Measurements from ENCODE around the gene TRIP10.

TRIP10 gene

GRCh38 chr19:6750062-6750461 is 10.6 kb downstream of the TRIP10 start:
- ChIA-PET CTCF (no interaction called here), POLR2A (no interaction called here)
- TF ChIP-seq FOXM1 (IDR thresholded peaks at IDR 0.05; ENCODE audit: borderline replicate concordance) (no peak), NFRKB (IDR thresholded peaks at IDR 0.05) (no peak), ARNT (IDR thresholded peaks at IDR 0.05) (no peak)
- DNase-seq (ENCODE audit: extremely low spot score) = no peak

GRCh38 chr19:6751189-6751588 is 11.7 kb downstream of the TRIP10 start:
- ChIA-PET POLR2A (no interaction called here), CTCF (no interaction called here)
- TF ChIP-seq FOXK2 (IDR thresholded peaks at IDR 0.05) (no peak), TARDBP (IDR thresholded peaks at IDR 0.05) (no peak), PKNOX1 (IDR thresholded peaks at IDR 0.05) (no peak), FOXA1 (IDR thresholded peaks at IDR 0.05) (no peak), HDGF (IDR thresholded peaks at IDR 0.05; ENCODE audit: borderline replicate concordance) (no peak), SUZ12 (IDR thresholded peaks at IDR 0.05) (no peak), ZNF384 (IDR thresholded peaks at IDR 0.05) (no peak), LEF1 (IDR thresholded peaks at IDR 0.05; ENCODE audit: borderline replicate concordance) (no peak), ARNT (IDR thresholded peaks at IDR 0.05) (no peak), BHLHE40 (IDR thresholded peaks at IDR 0.05; ENCODE audit: borderline replicate concordance) (no peak), ELF4 (IDR thresholded peaks at IDR 0.05) (no peak), NFRKB (IDR thresholded peaks at IDR 0.05) (no peak), FOXM1 (IDR thresholded peaks at IDR 0.05; ENCODE audit: borderline replicate concordance) (no peak), SP1 (IDR thresholded peaks at IDR 0.05) (no peak), CTBP1 (IDR thresholded peaks at IDR 0.05; ENCODE audit: borderline replicate concordance) (no peak), L3MBTL2 (conservative IDR thresholded peaks at IDR 0.05) (no peak)
- DNase-seq (ENCODE audit: extremely low spot score) = no peak

GRCh38 chr19:6752256-6753177 is 13.0 kb downstream of the TRIP10 start:
- ChIA-PET CTCF (no interaction called here), POLR2A (no interaction called here)
- DNase-seq (ENCODE audit: extremely low spot score) = no peak
- TF ChIP-seq FOXK2 (IDR thresholded peaks at IDR 0.05) (no peak), L3MBTL2 (conservative IDR thresholded peaks at IDR 0.05) (no peak), ARNT (IDR thresholded peaks at IDR 0.05) (no peak), CTBP1 (IDR thresholded peaks at IDR 0.05; ENCODE audit: borderline replicate concordance) (no peak), PKNOX1 (IDR thresholded peaks at IDR 0.05) (no peak), BHLHE40 (IDR thresholded peaks at IDR 0.05; ENCODE audit: borderline replicate concordance) (no peak), ELF4 (IDR thresholded peaks at IDR 0.05) (no peak), NFRKB (IDR thresholded peaks at IDR 0.05) (no peak), LEF1 (IDR thresholded peaks at IDR 0.05; ENCODE audit: borderline replicate concordance) (no peak), SP1 (IDR thresholded peaks at IDR 0.05) (no peak), ZNF384 (IDR thresholded peaks at IDR 0.05) (no peak), SUZ12 (IDR thresholded peaks at IDR 0.05) (no peak), TARDBP (IDR thresholded peaks at IDR 0.05) (no peak), FOXA1 (IDR thresholded peaks at IDR 0.05) (no peak), HDGF (IDR thresholded peaks at IDR 0.05; ENCODE audit: borderline replicate concordance) (no peak), FOXM1 (IDR thresholded peaks at IDR 0.05; ENCODE audit: borderline replicate concordance) (no peak)

- peak; percentile 75 for DNase-seq (ENCODE audit: extremely low spot score)
- ChIA-PET CTCF (no interaction called here), POLR2A (no interaction called here)
- TF ChIP-seq FOXK2 (IDR thresholded peaks at IDR 0.05) (no peak), CTBP1 (IDR thresholded peaks at IDR 0.05; ENCODE audit: borderline replicate concordance) (no peak), ELF4 (IDR thresholded peaks at IDR 0.05) (no peak), SUZ12 (IDR thresholded peaks at IDR 0.05) (no peak), PKNOX1 (IDR thresholded peaks at IDR 0.05) (no peak), LEF1 (IDR thresholded peaks at IDR 0.05; ENCODE audit: borderline replicate concordance) (no peak), NFRKB (IDR thresholded peaks at IDR 0.05) (no peak), ZNF384 (IDR thresholded peaks at IDR 0.05) (no peak)
These were observed 13.9 kb downstream of the TRIP10 start for GRCh38 chr19:6753178-6754031.

GRCh38 chr19:6754136-6754535 is 14.7 kb downstream of the TRIP10 start:
- CTCF ChIA-PET = no interaction called here
- no peak for DNase-seq (ENCODE audit: extremely low spot score)
- POLR2A ChIA-PET = no interaction called here
- TF ChIP-seq FOXA1 (IDR thresholded peaks at IDR 0.05) (no peak), ZNF384 (IDR thresholded peaks at IDR 0.05) (no peak), HDGF (IDR thresholded peaks at IDR 0.05; ENCODE audit: borderline replicate concordance) (no peak), NFRKB (IDR thresholded peaks at IDR 0.05) (no peak), L3MBTL2 (conservative IDR thresholded peaks at IDR 0.05) (no peak), SP1 (IDR thresholded peaks at IDR 0.05) (no peak), FOXM1 (IDR thresholded peaks at IDR 0.05; ENCODE audit: borderline replicate concordance) (no peak), CTBP1 (IDR thresholded peaks at IDR 0.05; ENCODE audit: borderline replicate concordance) (no peak), BHLHE40 (IDR thresholded peaks at IDR 0.05; ENCODE audit: borderline replicate concordance) (no peak), ARNT (IDR thresholded peaks at IDR 0.05) (no peak), PKNOX1 (IDR thresholded peaks at IDR 0.05) (no peak), SUZ12 (IDR thresholded peaks at IDR 0.05) (no peak), ELF4 (IDR thresholded peaks at IDR 0.05) (no peak), FOXK2 (IDR thresholded peaks at IDR 0.05) (no peak), LEF1 (IDR thresholded peaks at IDR 0.05; ENCODE audit: borderline replicate concordance) (no peak), TARDBP (IDR thresholded peaks at IDR 0.05) (no peak)
